Spleen (tissue), 11 donors: ENCODE results near the gene CD84. TPM values are rescaled to one million over a fixed set of nuclear protein-coding genes. Genes with fewer than 3 reads are reported as not detected.

Experiments used
- DNase-seq: peaks from one replicate; pipeline ENCODE4 v3.0.0-alpha.2; 2020
- H3K27ac ChIP-seq, 8 donors: fragments of 200-600 bp; sonication (generic) in 7 of 8; 1 replicate in 4 of 8; 2 replicates in 4 of 8; pipeline versions ENCODE4 v1.5.0 to v1.8.0; 2016 to 2021; ENCODE audit warnings: inconsistent platforms in 4 of 8, mild to moderate bottlenecking in 4 of 8, moderate library complexity in 1 of 8
- H3K27me3 ChIP-seq, 7 donors: fragments of 200-600 bp; sonication (generic) in 6 of 7; replicated peaks in 1 of 7; 1 replicate in 4 of 7; 2 replicates in 3 of 7; pipeline versions ENCODE4 v1.5.0 to v1.8.0; 2016 to 2021; ENCODE audit warnings: inconsistent platforms in 3 of 7, mild to moderate bottlenecking in 1 of 7
- H3K36me3 ChIP-seq, 6 donors: fragments of 200-600 bp; sonication (generic) in 5 of 6; 1 replicate in 4 of 6; 2 replicates in 2 of 6; pipeline versions ENCODE4 v1.5.0 to v1.8.0; 2016 to 2021; ENCODE audit warnings: inconsistent platforms in 2 of 6
- H3K4me1 ChIP-seq, 6 donors: fragments of 200-600 bp; sonication (generic) in 5 of 6; 1 replicate in 3 of 6; 2 replicates in 3 of 6; pipeline versions ENCODE4 v1.5.0 to v1.8.0; 2016 to 2021; ENCODE audit warnings: inconsistent platforms in 3 of 6
- H3K4me3 ChIP-seq, 8 donors: fragments of 200-600 bp; sonication (generic) in 7 of 8; 1 replicate in 4 of 8; 2 replicates in 4 of 8; pipeline versions ENCODE4 v1.5.0 to v1.8.0; 2016 to 2021; ENCODE audit warnings: inconsistent platforms in 4 of 8, mild to moderate bottlenecking in 4 of 8, moderate library complexity in 2 of 8
- H3K9me3 ChIP-seq, 8 donors: fragments of 200-600 bp; sonication (generic) in 7 of 8; 1 replicate in 4 of 8; 2 replicates in 4 of 8; pipeline versions ENCODE4 v1.5.0 to v1.8.0; 2016 to 2021; ENCODE audit warnings: inconsistent platforms in 4 of 8
- CTCF ChIP-seq, 11 experiments: fragments of 200-600 bp in 7 of 11; fragments of 450-650 bp in 4 of 11; sonication (generic) in 4 of 11; IDR thresholded peaks in 8 of 11; conservative IDR thresholded peaks in 3 of 11; 1 replicate in 7 of 11; 2 replicates in 4 of 11; pipeline versions ENCODE4 v1.4.0 to v1.8.0; 2016 to 2021; ENCODE audit warnings: antibody characterized with exemption in 11 of 11, inconsistent platforms in 4 of 11, mild to moderate bottlenecking in 1 of 11
- POLR2A ChIP-seq, 3 donors: fragments of 450-650 bp; IDR thresholded peaks; one replicate each; pipeline ENCODE4 v1.5.1; 2017; ENCODE audit warnings: antibody characterized with exemption in 3 of 3, mild to moderate bottlenecking in 1 of 3
- POLR2AphosphoS5 ChIP-seq, 3 donors: sonication (generic); formaldehyde crosslinking; IDR thresholded peaks; one replicate each; pipeline ENCODE4 v1.5.1; 2017; ENCODE audit warnings: antibody characterized with exemption in 3 of 3
- WGBS, 5 donors: extraction: QIAGEN DNeasy Blood & Tissue Kit in 3 of 5; methylation state at CpG; one replicate each; pipeline versions ENCODE4 v1.1.5 to v1.1.7; 2013 to 2018; 5-methylcytosine and 5-hydroxymethylcytosine counted together
- intact Hi-C: fragments of 100-400 bp; cut with DNase I; formaldehyde crosslinking; loops from one replicate; pipeline ENCODE4 v1.15.0; 2023; ENCODE audit warnings: low total_unique reads
- polyA plus RNA-seq, 3 donors: library from polyadenylated mRNA; stranded (reverse); fragments of 200-250 nt; gene quantifications; one replicate each; pipeline ENCODE4 v1.2.1, GENCODE V29; 2013
- total RNA-seq, 7 donors: library from RNA; depleted of rRNA in 3 of 7; stranded (reverse); fragments of >200 nt in 3 of 7; fragmentation: NEBNext Ultra II Directional in 4 of 7; extraction: Animal tissue kit (Norgen Biotek cat#: 25700) in 4 of 7; gene quantifications; one replicate each; pipeline versions ENCODE4 v1.1.0 to v1.2.1, GENCODE V29; 2016 to 2021
- donor health status: healthy with polysubstance abuse.
- donor health status: DM: no; HTN: no; CAD: no; lungs with moderate emphysema.
- donor health status: DM: no; HTN: no; CAD: no.
- donor health status: Bipolar disorder and iron deficiency.
- donor health status: healthy.
- donor health status: DM: no; HTN: no; CAD: no.
- donor health status: DM: yes; HTN: yes; CAD: no.

CD84 gene
- total and polyA plus RNA-seq, 10 donors = 4.7 to 76.1 (median 60.0) TPM

DNA sequence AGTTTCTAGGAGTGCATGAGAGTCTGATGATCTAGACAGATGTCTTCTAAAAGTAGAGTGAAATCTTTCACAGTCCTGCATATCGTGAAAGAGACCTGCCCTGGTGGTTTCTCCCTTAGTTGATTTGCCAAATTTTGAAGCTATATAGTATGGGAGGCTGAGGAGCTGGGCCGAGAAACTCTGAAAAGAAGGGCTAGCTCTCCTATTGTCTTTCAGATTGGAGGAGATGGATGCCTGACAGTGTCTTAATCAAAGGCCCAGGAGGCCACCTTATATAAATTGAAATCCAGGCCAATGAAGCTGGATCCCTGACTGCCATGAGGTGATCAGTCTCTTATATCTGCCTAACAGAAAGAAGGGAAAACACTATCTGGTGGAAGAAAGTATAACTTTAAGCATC lies 18.4 kb upstream of the CD84 start:
- H3K4me1 ChIP-seq = no peaks in the 10 kb centered on the region
- peaks cover 0 to 34% (median 26%) of the 10 kb centered on the region in 8 donors for H3K9me3 ChIP-seq
- no peak overlapping the region for H3K27ac ChIP-seq
- TF ChIP-seq POLR2AphosphoS5 (IDR thresholded peaks at IDR 0.05) (no peak), CTCF (IDR thresholded peaks at IDR 0.05 in 8 of 11, conservative IDR thresholded peaks at IDR 0.05 in 3 of 11) (no peak), POLR2A (IDR thresholded peaks at IDR 0.05) (no peak)
- WGBS, 5 donors = 74 to 97% (median 93%) methylated on average over 2 of the region's 2 CpGs
- no peak overlapping the region for H3K4me3 ChIP-seq
- H3K27me3 ChIP-seq = no peaks in the 10 kb centered on the region
- no peak for DNase-seq
- intact Hi-C loops = no loop called here
- H3K36me3 ChIP-seq = no peaks in the 10 kb centered on the region

- H3K27me3 ChIP-seq = no peaks in the 10 kb centered on the region
- H3K4me3 ChIP-seq = no peak overlapping the region
- 90 to 100% (median 95%) methylated on average over 1 of the region's 1 CpG for WGBS, 5 donors
- TF ChIP-seq POLR2A (IDR thresholded peaks at IDR 0.05) (no peak), CTCF (IDR thresholded peaks at IDR 0.05 in 8 of 11, conservative IDR thresholded peaks at IDR 0.05 in 3 of 11) (no peak), POLR2AphosphoS5 (IDR thresholded peaks at IDR 0.05) (no peak)
- intact Hi-C loops = no loop called here
- H3K4me1 ChIP-seq = no peaks in the 10 kb centered on the region
- H3K36me3 ChIP-seq = no peaks in the 10 kb centered on the region
- peaks cover 0 to 35% (median 24%) of the 10 kb centered on the region in 8 donors for H3K9me3 ChIP-seq
- H3K27ac ChIP-seq = no peak overlapping the region
- no peak for DNase-seq
Observed at GRCh38 chr1:160597051-160597450, 17.8 kb upstream of the CD84 start.

- WGBS, 5 donors = 48 to 83% (median 74%) methylated on average over 1 of the region's 1 CpG
- Histone ChIP-seq H3K27me3 (no peaks in the 10 kb centered on the region), H3K36me3 (no peaks in the 10 kb centered on the region), H3K9me3 (peaks cover 0 to 17% (median 8%) of the 10 kb centered on the region in 8 donors), H3K4me3 (no peak overlapping the region), H3K4me1 (no peaks in the 10 kb centered on the region), H3K27ac (no peak overlapping the region)
- intact Hi-C loops = no loop called here
- no peak for DNase-seq
- TF ChIP-seq POLR2AphosphoS5 (IDR thresholded peaks at IDR 0.05) = no peak
- TF ChIP-seq CTCF (IDR thresholded peaks at IDR 0.05 in 8 of 11, conservative IDR thresholded peaks at IDR 0.05 in 3 of 11) = no peak
- no peak for TF ChIP-seq POLR2A (IDR thresholded peaks at IDR 0.05)
Observed at GRCh38 chr1:160590488-160590887, 11.2 kb upstream of the CD84 start.

GRCh38 chr1:160588468-160588867 lies 9.2 kb upstream of the CD84 start:
- Histone ChIP-seq H3K4me1 (peaks cover 0 to 6% (median 0%) of the 10 kb centered on the region in 6 donors), H3K9me3 (peaks cover 0 to 11% (median 6%) of the 10 kb centered on the region in 8 donors), H3K27me3 (no peaks in the 10 kb centered on the region), H3K27ac (no peak overlapping the region), H3K4me3 (no peak overlapping the region), H3K36me3 (no peaks in the 10 kb centered on the region)
- TF ChIP-seq POLR2A (IDR thresholded peaks at IDR 0.05) = no peak
- no peak for TF ChIP-seq CTCF (IDR thresholded peaks at IDR 0.05 in 8 of 11, conservative IDR thresholded peaks at IDR 0.05 in 3 of 11)
- no peak for TF ChIP-seq POLR2AphosphoS5 (IDR thresholded peaks at IDR 0.05)
- 85 to 91% (median 88%) methylated on average over 6 of the region's 6 CpGs for WGBS, 5 donors
- intact Hi-C loops = no loop called here
- no peak for DNase-seq
